CD4-positive, alpha-beta T cell treated with Interleukin-2 at 100 ng/mL for 4 hours (primary cell): ENCODE results near the gene OGFR.
A peak's percentile ranks its signal among the peaks of the same experiment; 100 is the strongest.

Experiments used
- DNase-seq: peaks from one replicate; pipeline ENCODE4 v3.0.0-alpha.2; 2020; ENCODE audit warnings: low spot score

Gene OGFR

GRCh38 chr20:62799873-62800272, 4.8 kb upstream of the OGFR start:
- DNase-seq = no peak

GRCh38 chr20:62800314-62801259, 4.0 kb upstream of the OGFR start:
- no peak for DNase-seq

GRCh38 chr20:62801284-62802010, 3.2 kb upstream of the OGFR start:
- DNase-seq = no peak

- DNase-seq = no peak
These were observed 2.5 kb upstream of the OGFR start for GRCh38 chr20:62802026-62802712.

GRCh38 chr20:62804021-62804626, 511 bp upstream of the OGFR start:
- peak; percentile 10 for DNase-seq

- DNase-seq = no peak
These were observed 598 bp downstream of the OGFR start for GRCh38 chr20:62805155-62805710.

GRCh38 chr20:62805711-62806382, 1.2 kb downstream of the OGFR start:
- no peak for DNase-seq

GRCh38 chr20:62806383-62807050, 1.9 kb downstream of the OGFR start:
- no peak for DNase-seq

- DNase-seq = no peak
These were observed 3.0 kb downstream of the OGFR start for GRCh38 chr20:62807444-62808210.

GRCh38 chr20:62808211-62808865, 3.7 kb downstream of the OGFR start:
- peak; percentile 77 for DNase-seq

- DNase-seq = no peak
These were observed 5.1 kb downstream of the OGFR start for GRCh38 chr20:62809530-62810428.

GRCh38 chr20:62811320-62811719, 6.7 kb downstream of the OGFR start:
- DNase-seq = no peak

- no peak for DNase-seq
These were observed 7.1 kb downstream of the OGFR start for GRCh38 chr20:62811720-62812119.

- DNase-seq = no peak
These were observed 7.7 kb downstream of the OGFR start for GRCh38 chr20:62812181-62812906.

GRCh38 chr20:62812907-62813200, 8.2 kb downstream of the OGFR start:
- no peak for DNase-seq

- DNase-seq = no peak
These were observed 9.0 kb downstream of the OGFR start for GRCh38 chr20:62813588-62813987.

- DNase-seq = no peak
These were observed 9.5 kb downstream of the OGFR start for GRCh38 chr20:62814060-62814708.
